GM12801 (cell line): ENCODE results near the gene CHAT.

Experiments
- TF ChIP-seq, protein P1 (sequence below): IDR thresholded peaks from one replicate; pipeline ENCODE4 v1.5.1; 2011; ENCODE audit warnings: control low read depth; ENCODE audit not compliant: insufficient read length; ENCODE audit errors: extremely low read depth

CHAT gene

DNA sequence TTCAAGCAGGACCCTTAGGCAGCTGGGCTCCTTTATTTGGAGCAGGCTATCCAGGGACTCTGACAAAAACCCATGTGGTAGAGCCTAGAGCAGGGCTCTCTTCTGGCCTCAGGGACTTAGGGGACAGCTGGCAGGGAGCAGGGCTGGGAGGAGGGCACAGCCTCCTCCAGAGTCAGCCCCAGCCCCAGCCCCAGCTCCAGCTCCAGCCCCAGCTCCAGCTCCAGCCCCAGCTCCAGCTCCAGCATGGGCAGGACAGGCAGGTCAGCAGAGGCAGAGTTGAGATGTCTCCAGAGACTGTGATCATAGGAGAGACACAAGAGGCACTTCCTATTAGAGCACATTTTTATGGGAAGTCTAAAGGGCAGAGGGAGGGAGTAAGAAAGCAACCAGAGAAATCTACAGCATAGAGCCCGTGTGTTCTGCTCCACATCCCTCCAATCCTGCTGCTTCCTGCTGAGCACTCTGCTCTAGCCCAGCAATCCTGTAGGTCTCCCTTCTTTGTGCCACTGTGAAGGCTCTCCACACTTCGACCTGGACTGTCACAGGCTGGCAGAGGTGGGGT lies 52.3 kb downstream of the CHAT start:
- TF ChIP-seq, protein P1, sequence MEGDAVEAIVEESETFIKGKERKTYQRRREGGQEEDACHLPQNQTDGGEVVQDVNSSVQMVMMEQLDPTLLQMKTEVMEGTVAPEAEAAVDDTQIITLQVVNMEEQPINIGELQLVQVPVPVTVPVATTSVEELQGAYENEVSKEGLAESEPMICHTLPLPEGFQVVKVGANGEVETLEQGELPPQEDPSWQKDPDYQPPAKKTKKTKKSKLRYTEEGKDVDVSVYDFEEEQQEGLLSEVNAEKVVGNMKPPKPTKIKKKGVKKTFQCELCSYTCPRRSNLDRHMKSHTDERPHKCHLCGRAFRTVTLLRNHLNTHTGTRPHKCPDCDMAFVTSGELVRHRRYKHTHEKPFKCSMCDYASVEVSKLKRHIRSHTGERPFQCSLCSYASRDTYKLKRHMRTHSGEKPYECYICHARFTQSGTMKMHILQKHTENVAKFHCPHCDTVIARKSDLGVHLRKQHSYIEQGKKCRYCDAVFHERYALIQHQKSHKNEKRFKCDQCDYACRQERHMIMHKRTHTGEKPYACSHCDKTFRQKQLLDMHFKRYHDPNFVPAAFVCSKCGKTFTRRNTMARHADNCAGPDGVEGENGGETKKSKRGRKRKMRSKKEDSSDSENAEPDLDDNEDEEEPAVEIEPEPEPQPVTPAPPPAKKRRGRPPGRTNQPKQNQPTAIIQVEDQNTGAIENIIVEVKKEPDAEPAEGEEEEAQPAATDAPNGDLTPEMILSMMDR = no peak

DNA sequence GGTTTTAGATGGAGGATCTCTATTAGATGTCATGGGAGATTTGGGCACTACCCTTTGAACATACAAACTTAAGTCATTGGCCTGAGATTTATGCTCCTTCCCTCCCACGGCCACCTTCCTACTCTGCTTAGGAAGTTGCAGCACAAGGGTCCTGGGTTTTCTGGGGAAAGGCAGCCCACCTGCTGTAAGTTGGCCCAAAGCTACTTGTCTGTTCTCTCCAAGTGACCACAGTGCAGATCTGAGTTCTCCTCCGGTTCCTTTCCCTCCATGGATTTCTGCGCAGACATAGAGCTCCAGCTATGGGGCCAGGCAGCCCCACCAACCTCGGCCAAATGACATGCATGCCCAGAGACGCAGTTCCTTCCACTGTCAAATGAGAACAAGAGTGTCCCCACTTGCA lies 52.8 kb downstream of the CHAT start:
- TF ChIP-seq, protein P1 = no peak

DNA sequence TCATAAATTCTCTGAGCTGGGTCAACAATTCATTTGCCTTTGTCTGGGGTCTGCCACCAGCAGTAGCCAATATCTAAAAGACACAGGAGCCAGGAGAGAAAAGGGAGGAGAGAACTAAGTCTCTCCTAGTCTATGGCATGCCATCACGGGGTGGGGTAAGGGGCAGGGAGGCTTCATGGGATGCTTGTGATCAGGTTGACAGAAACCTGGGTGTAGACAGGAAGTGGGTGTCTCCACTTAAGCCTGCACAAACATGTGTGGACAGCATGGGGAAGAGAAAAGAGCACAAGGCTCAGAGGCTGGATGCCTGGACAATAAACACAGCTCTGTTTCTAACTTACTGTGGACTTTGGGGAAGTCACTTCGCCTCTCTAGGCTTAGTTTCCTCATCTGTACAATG lies 54.2 kb downstream of the CHAT start:
- TF ChIP-seq, protein P1 = no peak

DNA sequence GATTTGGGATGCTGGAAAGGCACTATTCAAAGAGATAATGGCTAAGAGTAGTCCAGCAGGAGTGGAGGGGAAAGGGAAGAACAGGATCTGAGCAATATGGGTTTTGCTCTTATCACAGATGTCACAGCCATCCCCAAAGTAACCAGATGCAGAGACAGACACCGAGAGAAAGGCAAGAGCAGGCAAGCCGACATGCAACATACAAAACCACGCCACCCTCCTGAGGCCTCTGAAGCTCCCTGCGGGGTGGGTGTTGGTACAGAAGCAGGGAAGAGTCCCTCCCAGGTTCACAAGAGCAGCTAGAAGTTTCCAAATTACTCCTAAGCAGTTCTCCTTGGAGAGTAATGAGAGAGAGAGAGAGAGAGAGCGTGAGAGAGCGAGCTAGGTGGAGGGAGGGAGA lies 54.8 kb downstream of the CHAT start:
- TF ChIP-seq, protein P1 = no peak

DNA sequence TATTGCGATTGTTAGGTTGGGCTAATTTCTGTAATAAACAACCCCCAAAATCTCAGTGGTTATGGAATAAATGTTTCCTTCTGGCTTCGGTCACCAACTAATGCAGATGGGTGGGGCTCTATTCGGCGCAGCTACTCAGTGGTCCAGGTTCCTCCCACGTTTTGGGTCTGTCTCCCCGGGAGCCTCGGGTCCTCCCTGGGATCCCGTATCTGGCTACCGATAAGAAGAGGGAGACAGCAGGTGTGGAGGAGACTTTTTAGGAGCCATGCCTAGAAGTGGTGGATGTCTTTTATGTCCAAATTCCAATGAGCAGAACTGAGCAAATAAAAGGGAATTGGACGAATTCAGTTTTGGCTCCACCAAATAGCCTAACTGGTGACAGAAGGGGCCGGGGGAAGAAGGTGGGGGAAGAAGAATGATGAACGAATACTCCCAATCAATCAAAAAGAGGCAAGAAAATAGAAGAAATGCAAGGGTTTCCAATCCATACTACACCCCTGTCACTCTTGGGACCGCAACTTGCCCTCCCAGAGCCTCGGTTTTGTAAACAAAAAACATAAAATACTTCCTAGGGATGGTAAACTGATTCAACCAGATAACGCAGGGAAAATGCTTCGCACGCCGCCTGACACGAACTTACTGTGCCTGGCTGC lies 65.1 kb downstream of the CHAT start:
- TF ChIP-seq, protein P1 = no peak

DNA sequence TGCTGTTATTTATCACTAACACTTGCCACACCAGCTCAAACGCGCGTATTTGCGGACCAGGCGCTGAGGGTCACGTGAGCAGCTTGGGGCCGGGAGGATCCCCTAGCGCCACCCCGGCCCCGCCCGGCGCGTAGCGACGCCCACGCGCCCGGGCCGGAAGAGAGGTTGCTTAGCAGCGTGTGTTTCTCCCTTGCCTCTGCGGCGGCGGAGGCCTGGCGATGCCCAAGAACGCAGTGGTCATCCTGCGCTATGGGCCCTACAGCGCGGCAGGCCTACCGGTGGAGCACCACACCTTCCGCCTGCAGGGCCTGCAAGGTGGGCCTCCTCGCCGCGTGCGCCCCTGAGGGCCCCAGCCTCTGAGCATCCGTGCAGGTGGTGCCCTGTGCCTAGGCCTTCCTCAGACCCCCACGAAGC lies 65.7 kb downstream of the CHAT start, which contains the start of gene C10orf53:
Gene C10orf53, plus strand, starts transcription at position 172 of the 414 bp plus-strand sequence. Its CDS starts 47 bp downstream, at position 219.
- TF ChIP-seq, protein P1 = no peak

DNA sequence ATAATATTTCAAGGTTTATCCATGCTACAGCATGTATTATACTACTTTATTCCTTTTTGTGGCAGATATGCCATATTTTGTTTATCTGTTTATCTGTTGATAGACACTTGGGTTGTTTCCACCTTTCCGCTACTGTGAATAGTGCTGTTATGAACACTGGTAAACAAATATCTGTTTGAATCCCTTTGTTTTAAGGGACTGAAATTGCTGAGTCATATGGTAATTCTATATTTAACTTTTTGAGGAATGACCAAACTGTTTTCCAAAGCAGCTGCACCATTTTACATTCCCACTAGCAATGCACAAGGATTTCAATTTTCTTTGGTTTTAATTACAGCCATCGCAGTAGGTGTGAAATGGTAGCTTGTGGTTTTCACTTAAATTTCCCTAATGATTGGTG lies 69.0 kb downstream of the CHAT start:
- TF ChIP-seq, protein P1 = no peak
